HT1080 (cell line): ENCODE data around the gene INPP5A. TPM values are rescaled to one million over a fixed set of nuclear protein-coding genes. Genes with fewer than 3 reads are reported as not detected.

Source experiments
- DNase-seq: peaks from one replicate; pipeline ENCODE4 v3.0.0-alpha.2; 2015; ENCODE audit warnings: low read depth
- total RNA-seq: library from RNA; depleted of rRNA; stranded (reverse); fragments of >200 nt; shearing (Covaris generic); gene quantifications from 2 replicates; pipeline ENCODE4 v1.2.3, GENCODE V29; 2014

The INPP5A gene
- total RNA-seq, 1 experiment from 2014 or later, result 34.4 TPM

DNA sequence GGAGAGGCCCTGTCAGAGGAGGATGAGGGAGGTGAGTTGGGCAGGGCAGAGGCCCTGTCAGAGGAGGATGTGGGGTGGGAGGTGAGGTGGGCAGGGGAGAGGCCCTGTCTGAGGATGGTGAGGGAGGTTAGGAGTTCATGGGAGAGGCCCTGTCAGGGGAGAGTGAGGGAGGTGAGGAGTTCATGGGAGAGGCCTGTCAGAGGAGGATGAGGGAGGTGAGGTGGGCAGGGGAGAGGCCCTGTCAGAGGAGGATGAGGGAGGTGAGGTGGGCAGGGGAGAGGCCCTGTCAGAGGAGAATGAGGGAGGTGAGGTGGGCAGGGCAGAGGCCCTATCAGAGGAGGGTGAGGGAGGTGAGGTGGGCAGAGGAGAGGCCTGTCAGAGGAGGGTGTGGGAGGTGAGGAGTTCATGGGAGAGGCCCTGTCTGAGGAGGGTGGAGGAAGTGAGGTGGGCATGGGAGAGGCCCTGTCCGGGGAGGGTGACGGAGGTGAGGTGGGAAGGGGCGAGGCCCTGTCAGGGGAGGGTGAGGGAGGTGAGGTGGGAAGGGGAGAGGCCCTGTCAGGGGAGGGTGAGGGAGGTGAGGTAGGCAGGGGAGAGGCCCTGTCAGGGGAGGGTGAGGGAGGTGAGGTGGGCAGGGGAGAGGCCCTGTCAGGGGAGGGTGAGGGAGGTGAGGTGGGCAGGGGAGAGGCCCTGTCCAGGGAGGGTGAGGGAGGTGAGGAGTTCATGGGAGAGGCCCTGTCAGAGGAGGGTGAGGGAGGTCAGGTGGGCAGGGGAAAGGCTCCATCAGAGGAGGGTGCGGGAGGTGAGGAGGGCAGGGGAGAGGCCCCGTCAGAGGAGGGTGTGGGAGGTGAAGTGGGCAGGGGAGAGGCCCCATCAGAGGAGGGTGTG lies 73.7 kb downstream of the INPP5A start:
- DNase-seq, result no peak

DNA sequence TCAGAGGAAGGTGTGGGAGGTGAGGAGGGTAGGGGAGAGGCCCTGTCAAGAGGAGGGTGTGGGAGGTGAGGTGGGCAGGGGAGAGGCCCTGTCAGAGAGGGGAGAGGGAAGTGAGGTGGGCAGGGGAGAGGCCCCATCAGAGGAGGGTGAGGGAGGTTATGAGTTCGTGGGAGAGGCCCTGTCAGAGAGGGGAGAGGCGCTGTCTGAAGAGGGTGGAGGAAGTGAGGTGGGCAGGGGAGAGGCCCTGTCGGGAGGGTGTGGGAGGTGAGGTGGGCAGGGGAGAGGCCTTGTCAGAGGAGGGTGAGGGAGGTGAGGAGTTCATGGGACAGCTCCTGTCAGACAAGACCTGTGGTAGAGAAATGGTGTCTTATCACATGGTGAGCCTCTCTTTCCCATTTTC lies 74.4 kb downstream of the INPP5A start:
- DNase-seq, result no peak

DNA sequence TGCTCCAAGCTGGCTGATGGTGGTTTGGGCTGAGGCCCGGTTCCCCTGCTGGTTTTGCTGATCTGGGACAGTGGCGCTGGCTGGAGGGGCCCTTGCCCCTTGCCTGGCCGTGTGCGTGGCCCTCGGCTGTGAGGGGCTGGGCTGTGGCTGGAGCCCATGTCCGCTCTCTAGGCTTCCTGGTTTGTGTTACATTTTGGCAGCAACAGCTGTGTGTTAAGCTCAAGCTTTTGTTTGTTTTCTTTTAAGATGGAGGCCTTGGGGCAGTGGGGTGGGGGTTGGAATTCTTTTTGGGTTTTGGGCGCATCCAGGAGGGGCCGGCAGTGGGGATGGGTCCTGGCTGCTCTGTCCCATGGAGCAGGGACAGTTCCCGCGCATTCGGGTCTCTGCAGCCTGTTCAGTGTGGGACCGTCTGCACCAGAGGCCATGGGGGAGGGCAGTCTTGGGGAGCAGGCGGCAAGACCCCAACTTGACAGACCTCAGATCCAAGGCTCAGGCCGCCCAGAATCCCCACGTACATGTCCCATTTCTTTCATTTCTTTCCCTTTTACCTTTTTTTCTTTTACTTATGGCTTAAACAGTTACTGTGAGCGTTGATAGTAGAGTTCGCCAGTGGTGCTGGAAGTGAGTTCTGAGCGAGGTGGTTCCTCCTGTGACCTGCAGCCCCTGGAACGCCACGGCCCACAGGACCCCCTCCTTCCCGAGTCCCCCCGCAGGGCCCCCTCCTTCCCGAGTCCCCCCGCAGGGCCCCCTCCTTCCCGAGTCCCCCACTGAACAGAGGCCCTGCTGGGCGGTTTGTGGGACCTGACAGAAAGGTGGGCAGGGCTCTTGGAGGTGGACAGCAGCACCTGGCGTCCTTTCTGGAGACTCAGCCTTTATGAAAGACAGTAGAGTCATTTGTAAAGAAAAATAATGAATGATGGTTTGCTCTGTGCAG lies 75.3 kb downstream of the INPP5A start:
- no peak for DNase-seq

- no peak for DNase-seq
These were observed 76.2 kb downstream of the INPP5A start for GRCh38 chr10:132613566-132614348.

DNA sequence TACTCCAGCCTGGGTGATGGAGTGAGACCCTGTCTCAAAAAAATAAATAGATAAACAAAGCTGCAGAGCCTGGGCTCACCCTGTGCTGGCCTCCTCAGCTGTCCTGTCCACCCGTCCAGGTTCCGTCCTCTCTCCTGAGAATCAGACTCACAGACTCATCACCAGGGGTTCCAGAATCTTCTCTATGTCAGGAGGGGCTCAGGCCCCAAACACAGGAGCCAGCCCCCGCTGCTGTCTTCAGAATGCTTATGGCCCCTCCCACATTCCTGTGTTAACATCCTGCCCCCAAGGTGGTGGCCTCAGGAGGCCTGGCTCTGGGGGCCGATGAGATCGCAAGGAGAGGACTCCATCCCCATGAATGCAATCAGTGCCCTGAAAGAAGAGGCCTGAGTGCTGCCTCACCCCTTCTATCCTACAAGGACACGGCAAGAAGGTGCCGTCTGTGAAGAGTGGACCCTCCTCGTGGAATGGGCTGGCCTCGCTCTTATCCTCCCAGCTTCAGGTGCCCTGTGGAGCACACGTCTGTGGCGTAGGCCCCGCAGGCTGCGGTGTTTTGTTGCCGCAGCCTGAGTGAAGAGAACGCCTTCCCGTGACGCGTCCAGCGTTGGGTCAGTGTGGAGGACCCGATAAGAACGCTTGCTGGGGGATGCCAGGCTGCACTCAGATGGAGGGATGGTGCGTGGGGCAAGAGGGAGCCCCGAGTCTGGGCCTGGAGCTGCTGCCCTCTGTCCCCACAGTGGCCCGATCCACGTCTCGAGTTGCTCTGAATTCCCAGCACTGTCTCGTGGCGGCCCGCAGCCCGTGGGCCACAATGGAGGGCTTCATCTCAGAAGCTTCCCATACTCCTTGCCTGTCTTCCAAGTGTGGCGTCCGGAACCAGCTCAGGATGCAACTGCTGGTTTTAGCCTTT lies 77.1 kb downstream of the INPP5A start:
- no peak for DNase-seq

DNA sequence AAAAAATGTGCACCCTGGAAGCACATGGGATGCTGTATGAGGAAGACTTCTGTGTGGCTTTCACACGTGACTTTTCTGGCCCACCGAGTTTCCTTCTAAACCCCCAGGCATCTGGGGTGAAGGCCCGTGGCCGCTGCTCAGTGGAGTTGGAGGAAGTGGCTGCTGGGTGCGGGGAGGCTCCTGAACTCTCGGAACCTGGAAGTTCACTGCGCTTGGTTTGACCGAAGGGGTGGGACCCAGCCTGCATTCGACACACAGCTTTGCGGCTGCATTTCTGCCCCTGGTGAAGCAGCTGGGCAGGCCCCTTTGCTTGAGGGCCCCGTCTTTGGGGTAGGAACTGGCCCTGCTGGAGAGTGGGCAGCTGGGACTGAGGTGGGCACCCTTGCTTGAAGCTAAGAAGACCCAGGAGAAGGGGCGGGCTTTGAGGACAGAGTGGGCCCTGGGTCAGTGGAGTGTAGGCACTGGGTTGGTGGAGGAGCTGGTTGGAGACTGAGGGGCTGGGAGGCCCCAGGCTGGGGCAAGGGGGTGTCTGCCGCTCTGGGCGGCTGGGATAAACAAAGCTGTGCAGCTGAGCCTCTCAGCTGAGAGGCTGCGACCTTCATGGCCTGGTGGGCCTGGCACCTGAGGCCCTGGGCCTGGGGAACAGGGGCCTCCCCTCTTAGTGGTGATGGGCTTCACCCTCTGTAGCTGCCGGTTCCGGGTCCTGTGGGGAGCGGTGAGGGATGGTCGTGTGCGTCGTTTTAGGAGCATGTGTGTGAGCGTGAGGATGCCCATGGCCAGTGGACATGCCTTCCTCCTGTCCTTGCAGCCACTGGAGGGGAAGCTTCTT lies 78.0 kb downstream of the INPP5A start:
- DNase-seq, result no peak

DNA sequence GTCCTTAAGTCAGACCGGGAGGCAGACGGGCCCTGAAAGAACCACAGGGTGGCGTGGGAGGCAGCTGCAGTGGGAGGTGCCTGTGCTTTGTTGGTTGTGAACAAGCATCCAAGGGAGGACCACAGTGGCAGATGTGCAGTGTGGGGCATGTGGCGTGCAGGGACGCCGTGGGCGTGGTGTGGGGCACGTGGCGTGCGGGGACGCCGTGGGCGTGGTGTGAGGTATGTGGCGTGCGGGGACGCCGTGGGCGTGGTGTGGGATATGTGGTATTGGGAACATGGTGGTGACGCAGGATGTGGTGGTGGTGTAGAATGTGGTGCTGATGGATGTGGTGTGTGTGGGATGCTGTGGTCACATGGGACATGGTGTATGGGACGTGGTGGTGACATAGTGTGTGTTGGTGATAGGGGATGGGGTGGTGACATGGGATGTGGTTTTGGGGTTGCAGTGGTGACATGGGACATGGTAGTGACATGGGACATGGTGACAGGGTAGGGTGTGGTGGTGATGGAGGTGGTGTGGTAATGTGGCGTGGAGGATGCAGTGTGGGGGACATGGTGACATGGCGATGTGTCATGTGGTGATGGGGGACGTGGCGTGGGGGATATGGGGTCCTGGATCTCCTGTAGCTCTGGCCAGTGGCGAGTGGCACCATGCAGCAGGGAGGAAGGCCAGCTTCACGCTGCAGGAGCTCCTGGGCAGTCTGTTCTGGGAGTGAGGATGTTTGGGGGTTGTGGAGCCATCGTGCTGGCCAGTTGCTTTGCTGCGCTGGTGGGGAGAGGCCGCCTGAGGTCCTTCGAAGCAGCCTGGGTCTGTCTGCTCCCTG lies 78.8 kb downstream of the INPP5A start:
- no peak for DNase-seq

DNA sequence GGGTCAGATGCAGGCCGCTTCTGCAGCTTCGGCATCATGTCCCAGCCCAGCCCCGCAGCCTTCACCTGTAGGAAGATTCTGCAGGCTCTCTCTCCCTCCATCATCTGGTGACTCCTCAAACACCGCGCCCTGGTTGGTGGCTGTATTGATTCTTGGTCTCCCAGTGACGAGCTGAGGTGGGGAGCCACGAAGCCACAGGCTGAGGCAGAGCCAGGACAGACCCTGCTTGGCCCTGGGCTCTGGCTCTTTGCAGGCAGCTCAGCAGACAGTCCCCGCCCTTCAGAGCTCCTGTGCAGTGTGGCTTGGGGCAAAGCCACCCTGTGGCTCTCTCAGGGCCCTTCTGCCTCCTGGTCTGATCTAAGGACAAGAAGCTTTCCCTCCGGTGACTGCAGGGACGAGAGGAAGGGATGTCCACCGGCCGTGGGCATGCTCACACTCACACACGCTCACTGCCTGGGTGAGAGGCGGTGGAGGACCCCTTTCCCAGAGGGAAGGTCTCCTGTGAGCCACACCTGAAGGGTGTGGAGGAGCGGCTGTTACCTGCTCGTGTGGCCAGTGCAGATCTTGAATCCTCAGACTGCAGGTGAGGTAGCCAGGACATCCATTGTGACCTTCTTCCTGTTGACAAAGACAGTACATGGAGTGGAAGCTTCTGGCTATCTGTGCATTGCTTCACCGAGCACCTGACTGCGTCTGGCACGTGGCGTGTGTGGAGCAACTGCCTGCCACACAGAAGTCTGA lies 79.6 kb downstream of the INPP5A start:
- no peak for DNase-seq

GRCh38 chr10:132617737-132618052 lies 80.1 kb downstream of the INPP5A start:
- DNase-seq, result no peak

DNA sequence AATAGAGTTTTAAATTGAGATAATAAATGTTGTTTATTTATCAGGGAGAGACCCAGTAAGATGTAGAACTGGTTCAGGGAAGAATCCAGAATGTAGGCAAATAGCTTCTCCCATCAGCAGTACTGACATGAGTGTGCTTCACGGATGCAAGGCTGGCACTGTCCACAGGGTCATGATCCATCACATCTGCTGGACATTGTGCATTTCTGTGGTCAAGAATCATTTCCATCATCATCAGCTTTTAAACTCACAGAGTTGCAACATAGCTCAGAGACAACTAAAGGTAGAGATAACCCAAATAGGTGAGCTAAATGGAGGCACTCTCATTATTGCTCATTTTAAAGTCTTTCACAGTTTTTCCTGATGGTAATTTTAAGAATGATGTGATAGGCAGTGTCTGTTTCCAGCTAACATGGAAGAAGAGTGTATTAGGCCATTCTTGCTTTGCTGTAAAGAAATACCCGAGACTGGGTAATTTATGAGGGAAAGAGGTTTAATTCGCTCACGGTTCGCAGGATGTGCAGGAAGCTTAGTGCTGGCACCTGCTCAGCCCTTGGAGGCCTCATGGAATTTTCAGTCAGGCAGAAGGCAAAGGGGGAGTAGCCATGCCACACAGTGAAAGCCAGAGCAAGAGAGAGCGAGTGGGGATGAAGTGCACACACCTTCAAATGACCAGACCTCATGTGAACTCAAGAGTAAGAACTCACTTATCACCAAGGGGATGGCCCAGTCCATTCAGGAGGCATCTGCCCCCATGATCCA lies 80.8 kb downstream of the INPP5A start:
- DNase-seq, result no peak

DNA sequence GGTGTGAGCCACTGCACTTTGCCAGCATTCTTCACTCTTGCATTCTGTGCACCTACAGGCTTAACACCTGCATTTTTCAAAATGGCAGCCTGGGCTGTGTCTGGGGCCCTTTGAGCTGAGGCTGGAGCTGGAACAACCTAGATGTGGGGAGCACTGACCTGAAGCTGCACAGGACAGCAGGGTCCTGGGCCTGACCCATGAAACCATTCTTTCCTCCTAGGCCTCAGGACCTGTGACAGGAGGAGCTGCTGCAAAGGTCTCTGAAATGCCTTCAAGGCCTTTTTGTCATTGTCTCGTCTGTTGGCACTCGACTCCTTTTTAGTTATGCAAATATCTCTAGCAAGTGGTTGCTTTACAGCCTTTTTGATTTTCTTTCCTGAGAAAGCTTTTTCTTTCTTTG lies 82.3 kb downstream of the INPP5A start:
- DNase-seq, result no peak

GRCh38 chr10:132624061-132624846 lies 86.7 kb downstream of the INPP5A start:
- DNase-seq, result no peak

- DNase-seq, result no peak
These were observed 87.4 kb downstream of the INPP5A start for GRCh38 chr10:132624847-132625471.

DNA sequence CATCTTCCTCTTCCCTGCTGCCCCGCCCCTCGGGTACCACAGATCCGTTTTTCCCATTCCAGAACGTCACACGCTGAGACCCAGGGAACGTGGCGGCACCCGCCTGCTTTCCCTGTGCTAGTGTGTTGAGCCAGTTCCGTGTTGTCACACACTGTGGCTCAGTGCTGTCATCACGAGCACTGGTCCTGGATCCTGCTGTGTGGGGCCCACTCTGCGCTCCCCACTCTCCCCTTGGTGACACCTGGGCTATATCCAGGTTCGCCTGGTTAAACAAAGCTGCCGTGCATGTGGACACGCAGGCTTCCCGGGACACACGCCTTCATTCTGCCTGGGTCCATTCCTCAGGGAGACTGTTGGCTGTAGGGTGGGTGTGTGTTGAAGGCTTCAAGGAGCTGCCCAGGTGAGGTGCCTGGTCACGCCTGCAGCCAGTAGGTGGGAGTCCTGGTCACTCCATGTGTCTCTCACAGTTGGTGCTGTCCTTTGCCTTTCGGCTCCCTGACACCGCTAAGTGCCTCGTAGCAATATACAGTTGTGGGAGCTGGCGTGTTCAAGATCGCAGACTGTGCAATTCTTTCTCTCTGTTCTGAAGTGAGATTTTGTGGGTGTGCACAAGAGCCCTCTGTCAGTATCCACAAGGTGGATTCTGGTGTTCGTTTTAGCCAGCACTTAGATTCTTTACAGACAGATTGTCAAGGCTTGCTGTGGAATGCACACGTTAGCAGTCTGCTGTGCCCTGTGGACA lies 88.6 kb downstream of the INPP5A start:
- DNase-seq, result no peak
